ENCODE results near the gene CTSW. TPM values are rescaled to one million over a fixed set of nuclear protein-coding genes. Genes with fewer than 3 reads are reported as not detected.

The CTSW gene
- total RNA-seq, 2 donors from 2014 or later: 0.33 to 0.78 TPM

- peaks cover 48% of the 10 kb centered on the region for H3K4me1 ChIP-seq
These were observed 22.7 kb upstream of the CTSW start for GRCh38 chr11:65856689-65857499.

GRCh38 chr11:65857500-65857852 lies 22.2 kb upstream of the CTSW start:
- peaks cover 8 to 23% of the 10 kb centered on the region in 2 donors for H3K36me3 ChIP-seq (replicated peaks in 1 of 2; ENCODE audit: insufficient read depth in 1 of 2, low read depth in 2 of 2)
- DNase-seq: peak; percentile 39 to 58 (median 44)
- peak overlapping the region; percentile 56 to 74 for H3K4me3 ChIP-seq
- ATAC-seq: no peak
- TF ChIP-seq POLR2A (IDR thresholded peaks at IDR 0.05) (no peak), CTCF (IDR thresholded peaks at IDR 0.05) (no peak)
- peak overlapping the region; percentile 83 to 93 (median 92) for H3K27ac ChIP-seq
- no peaks in the 10 kb centered on the region for H3K27me3 ChIP-seq
- H3K4me1 ChIP-seq: peaks cover 51% of the 10 kb centered on the region
- intact Hi-C loops (cut with DNase I): no loop called here
- no peaks in the 10 kb centered on the region for H3K9me3 ChIP-seq
- 0% methylated on average over 33 of the region's 49 CpGs; no CpG with 5 or more reads in 1 of the 2 donors for WGBS, 2 donors

More at GRCh38 chr11:65856689-65857499, 22.7 kb upstream of the CTSW start:
- Histone ChIP-seq H3K4me3 (peak overlapping the region; percentile 56 to 74), H3K9me3 (no peaks in the 10 kb centered on the region), H3K27ac (peak overlapping the region; percentile 83 to 93 (median 92)), H3K27me3 (no peaks in the 10 kb centered on the region), H3K36me3 (replicated peaks in 1 of 2; ENCODE audit: insufficient read depth in 1 of 2, low read depth in 2 of 2) (peaks cover 8 to 26% of the 10 kb centered on the region in 2 donors)
- peak in 1 of 7 experiments; percentile 5 for TF ChIP-seq CTCF (IDR thresholded peaks at IDR 0.05)
- TF ChIP-seq POLR2A (IDR thresholded peaks at IDR 0.05): peak; percentile 30 to 56 (median 49)
- DNase-seq: peak; percentile 73 to 84 (median 78)
- peak; percentile 31 for ATAC-seq
- 1 to 50% methylated on average over 2 to 49 of the region's 57 CpGs for WGBS, 2 donors
- intact Hi-C loops (cut with DNase I): no loop called here

- TF ChIP-seq CTCF (IDR thresholded peaks at IDR 0.05): peak in 1 of 7 experiments; percentile 22
- TF ChIP-seq POLR2A (IDR thresholded peaks at IDR 0.05): peak; percentile 97 to 99 (median 99)
- H3K9me3 ChIP-seq: no peaks in the 10 kb centered on the region
- intact Hi-C loops (cut with DNase I): no loop called here
- H3K4me3 ChIP-seq: peak within 1 kb of the TSS; percentile 56 to 74
- H3K27me3 ChIP-seq: no peaks in the 10 kb centered on the region
- WGBS, 2 donors: 0 to 1% methylated on average over 17 to 80 of the region's 92 CpGs
- ATAC-seq (peak; percentile 80), DNase-seq (peak; percentile 98 to 99 (median 99))
- H3K4me1 ChIP-seq: peaks cover 51% of the 10 kb centered on the region
- peaks cover 8 to 21% of the 10 kb centered on the region in 2 donors for H3K36me3 ChIP-seq (replicated peaks in 1 of 2; ENCODE audit: insufficient read depth in 1 of 2, low read depth in 2 of 2)
- H3K27ac ChIP-seq: peak within 1 kb of the TSS; percentile 92 to 96 (median 92)
These were observed 21.6 kb upstream of the CTSW start, which contains the start of gene CFL1 for GRCh38 chr11:65857853-65858680. TSS of gene CFL1 (minus strand) at chr11:65858180. CDS start at chr11:65858099, 81 bp downstream.

GRCh38 chr11:65858681-65859087 lies 21.0 kb upstream of the CTSW start:
- intact Hi-C loops (cut with DNase I): no loop called here
- ATAC-seq (no peak), DNase-seq (no peak)
- WGBS, 2 donors: 0 to 1% methylated on average over 10 of the region's 10 CpGs
- H3K36me3 ChIP-seq (replicated peaks in 1 of 2; ENCODE audit: insufficient read depth in 1 of 2, low read depth in 2 of 2): peaks cover 8 to 23% of the 10 kb centered on the region in 2 donors
- no peak for TF ChIP-seq POLR2A (IDR thresholded peaks at IDR 0.05)
- peak overlapping the region in 1 of 2 donors; percentile 18 for H3K4me3 ChIP-seq
- H3K4me1 ChIP-seq: peaks cover 51% of the 10 kb centered on the region
- no peaks in the 10 kb centered on the region for H3K27me3 ChIP-seq
- no peaks in the 10 kb centered on the region for H3K9me3 ChIP-seq
- peak overlapping the region; percentile 92 to 96 (median 92) for H3K27ac ChIP-seq
